Left kidney (tissue), 8 donors: ENCODE results near the gene SLC6A6. TPM values are rescaled to one million over a fixed set of nuclear protein-coding genes. Genes with fewer than 3 reads are reported as not detected.

Experiments used
- DNase-seq: peaks from one replicate; pipeline ENCODE4 v3.0.0-alpha.2; 2013
- long read RNA-seq, 8 donors: transcript quantifications; one replicate each; lab custom pipeline, GENCODE V29; 2026
- polyA plus RNA-seq: library from polyadenylated mRNA; unstranded; fragments of 120-200 nt; gene quantifications from one replicate; pipeline ENCODE4 v1.2.1, GENCODE V29; 2013; ENCODE audit not compliant: insufficient read length

The SLC6A6 gene
- 24.6 TPM for polyA plus RNA-seq
- long read RNA-seq, donor 1, full-length matches to known transcripts, result 2 of 2 reads
- long read RNA-seq, donor 1, partial matches to known transcripts, result 0 of 2 reads
- long read RNA-seq, donor 1, other reads (novel, unspliced or antisense), result 0 of 2 reads
- long read RNA-seq, donor 2, full-length matches to known transcripts, result 1 of 1 reads
- long read RNA-seq, donor 2, partial matches to known transcripts, result 0 of 1 reads
- long read RNA-seq, donor 2, other reads (novel, unspliced or antisense), result 0 of 1 reads
- long read RNA-seq, donor 3, result 0 reads
- long read RNA-seq, donor 4, result 0 reads
- long read RNA-seq, donor 5, full-length matches to known transcripts, result 1 of 1 reads
- long read RNA-seq, donor 5, partial matches to known transcripts, result 0 of 1 reads
- long read RNA-seq, donor 5, other reads (novel, unspliced or antisense), result 0 of 1 reads
- long read RNA-seq, donor 6, full-length matches to known transcripts, result 3 of 3 reads
- long read RNA-seq, donor 6, partial matches to known transcripts, result 0 of 3 reads
- long read RNA-seq, donor 6, other reads (novel, unspliced or antisense), result 0 of 3 reads
- long read RNA-seq, donor 7, full-length matches to known transcripts, result 1 of 1 reads
- long read RNA-seq, donor 7, partial matches to known transcripts, result 0 of 1 reads
- long read RNA-seq, donor 7, other reads (novel, unspliced or antisense), result 0 of 1 reads
- long read RNA-seq, donor 8, full-length matches to known transcripts, result 1 of 1 reads
- long read RNA-seq, donor 8, partial matches to known transcripts, result 0 of 1 reads
- long read RNA-seq, donor 8, other reads (novel, unspliced or antisense), result 0 of 1 reads

GRCh38 chr3:14402304-14402811, at the start of gene SLC6A6:
Gene SLC6A6, plus strand, starts transcription at chr3:14402606. Its CDS starts 41,029 bp downstream, at chr3:14443635.
- peak; percentile 93 for DNase-seq

GRCh38 chr3:14353502-14353901, 48.9 kb upstream of the SLC6A6 start:
- no peak for DNase-seq

GRCh38 chr3:14357463-14357862, 44.9 kb upstream of the SLC6A6 start:
- no peak for DNase-seq

GRCh38 chr3:14358426-14359211, 43.8 kb upstream of the SLC6A6 start:
- peak; percentile 30 for DNase-seq

- no peak for DNase-seq
Observed at GRCh38 chr3:14359348-14359747, 43.1 kb upstream of the SLC6A6 start.

GRCh38 chr3:14360123-14360881, 42.1 kb upstream of the SLC6A6 start:
- no peak for DNase-seq

- DNase-seq, result no peak
Observed at GRCh38 chr3:14361068-14361677, 41.2 kb upstream of the SLC6A6 start.

GRCh38 chr3:14362890-14363289, 39.5 kb upstream of the SLC6A6 start:
- no peak for DNase-seq

- DNase-seq, result no peak
Observed at GRCh38 chr3:14363379-14363778, 39.0 kb upstream of the SLC6A6 start.

- DNase-seq, result no peak
Observed at GRCh38 chr3:14363991-14364390, 38.4 kb upstream of the SLC6A6 start.

- no peak for DNase-seq
Observed at GRCh38 chr3:14364580-14365292, 37.7 kb upstream of the SLC6A6 start.

GRCh38 chr3:14366248-14366647, 36.2 kb upstream of the SLC6A6 start:
- no peak for DNase-seq

- no peak for DNase-seq
Observed at GRCh38 chr3:14366915-14367823, 35.2 kb upstream of the SLC6A6 start.

- DNase-seq, result no peak
Observed at GRCh38 chr3:14368146-14368545, 34.3 kb upstream of the SLC6A6 start.

- no peak for DNase-seq
Observed at GRCh38 chr3:14368885-14369284, 33.5 kb upstream of the SLC6A6 start.

- DNase-seq, result no peak
Observed at GRCh38 chr3:14369675-14370669, 32.4 kb upstream of the SLC6A6 start.

GRCh38 chr3:14370720-14371572, 31.5 kb upstream of the SLC6A6 start:
- no peak for DNase-seq
